Fibroblast of lung (primary cell): Measurements from ENCODE around the gene CTDP1. TPM values are rescaled to one million over a fixed set of nuclear protein-coding genes. Genes with fewer than 3 reads are reported as not detected.

Source experiments
- DNase-seq, 2 donors: peaks; one replicate each; pipeline versions ENCODE4 v3.0.0 to v3.0.0-alpha.2; 2010; ENCODE audit warnings: low read depth in 2 of 2
- H2AFZ ChIP-seq: 2 replicates; pipeline ENCODE4 v1.5.1; 2012; ENCODE audit warnings: low read length, control low read depth, inconsistent platforms
- H3K27ac ChIP-seq: 2 replicates; pipeline ENCODE4 v1.5.1; 2011; ENCODE audit warnings: low read length, control low read depth; ENCODE audit not compliant: insufficient read depth
- H3K27me3 ChIP-seq: 2 replicates; pipeline ENCODE4 v1.5.1; 2011; ENCODE audit warnings: mild to moderate bottlenecking, low read length; ENCODE audit not compliant: control insufficient read depth, insufficient read depth
- H3K36me3 ChIP-seq: 2 replicates; pipeline ENCODE4 v1.5.1; 2011; ENCODE audit warnings: low read length; ENCODE audit not compliant: control insufficient read depth, insufficient read depth
- H3K4me1 ChIP-seq: 2 replicates; pipeline ENCODE4 v1.5.1; 2011; ENCODE audit warnings: low read length; ENCODE audit not compliant: control insufficient read depth, insufficient read depth; ENCODE audit errors: extremely low read depth
- H3K4me2 ChIP-seq: 2 replicates; pipeline ENCODE4 v1.5.1; 2011; ENCODE audit warnings: low read length, control low read depth; ENCODE audit not compliant: insufficient read depth; ENCODE audit errors: extremely low read depth
- H3K4me3 ChIP-seq, 4 experiments: fragments of 200-600 bp in 1 of 4; sonication (generic) in 1 of 4; replicated peaks in 1 of 4; 2 replicates each; pipeline ENCODE4 v1.5.1; 2011 to 2016; ENCODE audit warnings: low read length in 4 of 4, low read depth in 3 of 4, mild to moderate bottlenecking in 3 of 4, control low read depth in 2 of 4, inconsistent platforms in 1 of 4, mixed read lengths in 1 of 4; ENCODE audit not compliant: insufficient read depth in 1 of 4; ENCODE audit errors: control extremely low read depth in 1 of 4
- H3K79me2 ChIP-seq: 2 replicates; pipeline ENCODE4 v1.5.1; 2012; ENCODE audit warnings: mild to moderate bottlenecking, low read length, inconsistent platforms; ENCODE audit not compliant: control insufficient read depth, insufficient read depth
- H3K9ac ChIP-seq: 2 replicates; pipeline ENCODE4 v1.5.1; 2011; ENCODE audit warnings: mild to moderate bottlenecking, low read length, control low read depth; ENCODE audit not compliant: insufficient read depth
- H3K9me3 ChIP-seq: 2 replicates; pipeline ENCODE4 v1.5.1; 2012; ENCODE audit warnings: low read depth, low read length; ENCODE audit not compliant: control insufficient read depth, insufficient read depth
- H4K20me1 ChIP-seq: 2 replicates; pipeline ENCODE4 v1.5.1; 2011; ENCODE audit warnings: low read length; ENCODE audit not compliant: control insufficient read depth, insufficient read depth; ENCODE audit errors: extremely low read depth
- EZH2 ChIP-seq: IDR thresholded peaks from 2 replicates; pipeline ENCODE4 v1.5.1; 2012; ENCODE audit warnings: low read length, control low read depth, mild to moderate bottlenecking; ENCODE audit errors: missing control alignments
- polyA plus RNA-seq, 2 donors: library from polyadenylated mRNA; depleted of rRNA in 1 of 2; stranded (reverse) in 1 of 2; unstranded in 1 of 2; fragments of >200 nt; gene quantifications; 2 replicates each; pipeline ENCODE4 v1.2.1, GENCODE V29; 2011 to 2012; ENCODE audit warnings: missing spikeins in 1 of 2
- total RNA-seq: library from RNA; depleted of rRNA; stranded (reverse); fragments of >200 nt; gene quantifications from 2 replicates; pipeline ENCODE4 v1.2.1, GENCODE V29; 2014
- TF ChIP-seq, protein P1 (sequence below), 2 donors: IDR thresholded peaks in 1 of 2; conservative IDR thresholded peaks in 1 of 2; 1 replicate in 1 of 2; 2 replicates in 1 of 2; pipeline ENCODE4 v1.5.1; 2011 to 2012; ENCODE audit warnings: low read length in 2 of 2, control low read depth in 1 of 2, inconsistent platforms in 1 of 2, low read depth in 1 of 2, mild to moderate bottlenecking in 1 of 2

The CTDP1 gene
- total and polyA plus RNA-seq, 2 donors (not counting 1 experiment from before 2014, with no cell fraction given), result 6.4 to 24.8 TPM

DNA sequence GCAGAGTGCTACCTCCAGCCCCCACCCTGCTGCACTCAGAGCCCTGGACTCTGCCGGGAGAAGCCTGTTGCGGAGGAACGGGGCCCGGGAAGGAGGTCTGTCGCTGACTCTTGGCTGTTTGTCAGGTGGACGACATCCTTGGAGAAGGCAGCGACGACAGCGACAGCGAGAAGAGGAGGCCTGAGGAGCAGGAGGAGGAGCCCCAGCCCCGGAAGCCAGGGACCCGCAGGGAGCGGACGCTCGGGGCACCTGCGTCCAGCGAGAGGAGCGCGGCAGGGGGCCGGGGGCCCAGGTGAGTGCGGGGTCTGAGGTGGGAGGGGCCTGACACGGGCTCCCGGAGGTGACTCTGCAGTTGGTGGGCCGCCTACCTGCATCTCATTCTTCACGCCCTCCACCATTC, 56.6 kb downstream of the CTDP1 start:
- H3K4me2 ChIP-seq, result no peak overlapping the region
- H3K9me3 ChIP-seq, result peaks cover 14% of the 10 kb centered on the region
- no peak overlapping the region for H3K9ac ChIP-seq
- no peak for DNase-seq
- H3K4me3 ChIP-seq, result no peak overlapping the region
- H3K27me3 ChIP-seq, result no peaks in the 10 kb centered on the region
- no peak overlapping the region for H2AFZ ChIP-seq
- H3K4me1 ChIP-seq, result no peaks in the 10 kb centered on the region
- H3K79me2 ChIP-seq, result no peaks in the 10 kb centered on the region
- TF ChIP-seq, protein P1, sequence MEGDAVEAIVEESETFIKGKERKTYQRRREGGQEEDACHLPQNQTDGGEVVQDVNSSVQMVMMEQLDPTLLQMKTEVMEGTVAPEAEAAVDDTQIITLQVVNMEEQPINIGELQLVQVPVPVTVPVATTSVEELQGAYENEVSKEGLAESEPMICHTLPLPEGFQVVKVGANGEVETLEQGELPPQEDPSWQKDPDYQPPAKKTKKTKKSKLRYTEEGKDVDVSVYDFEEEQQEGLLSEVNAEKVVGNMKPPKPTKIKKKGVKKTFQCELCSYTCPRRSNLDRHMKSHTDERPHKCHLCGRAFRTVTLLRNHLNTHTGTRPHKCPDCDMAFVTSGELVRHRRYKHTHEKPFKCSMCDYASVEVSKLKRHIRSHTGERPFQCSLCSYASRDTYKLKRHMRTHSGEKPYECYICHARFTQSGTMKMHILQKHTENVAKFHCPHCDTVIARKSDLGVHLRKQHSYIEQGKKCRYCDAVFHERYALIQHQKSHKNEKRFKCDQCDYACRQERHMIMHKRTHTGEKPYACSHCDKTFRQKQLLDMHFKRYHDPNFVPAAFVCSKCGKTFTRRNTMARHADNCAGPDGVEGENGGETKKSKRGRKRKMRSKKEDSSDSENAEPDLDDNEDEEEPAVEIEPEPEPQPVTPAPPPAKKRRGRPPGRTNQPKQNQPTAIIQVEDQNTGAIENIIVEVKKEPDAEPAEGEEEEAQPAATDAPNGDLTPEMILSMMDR (conservative IDR thresholded peaks at IDR 0.05 in 1 of 2, IDR thresholded peaks at IDR 0.05 in 1 of 2; ENCODE audit: low read depth in 1 of 2, low read length in 2 of 2), result no peak
- no peak for TF ChIP-seq EZH2
- peaks cover 25% of the 10 kb centered on the region for H3K36me3 ChIP-seq
- H3K27ac ChIP-seq, result no peak overlapping the region
- H4K20me1 ChIP-seq, result no peaks in the 10 kb centered on the region

DNA sequence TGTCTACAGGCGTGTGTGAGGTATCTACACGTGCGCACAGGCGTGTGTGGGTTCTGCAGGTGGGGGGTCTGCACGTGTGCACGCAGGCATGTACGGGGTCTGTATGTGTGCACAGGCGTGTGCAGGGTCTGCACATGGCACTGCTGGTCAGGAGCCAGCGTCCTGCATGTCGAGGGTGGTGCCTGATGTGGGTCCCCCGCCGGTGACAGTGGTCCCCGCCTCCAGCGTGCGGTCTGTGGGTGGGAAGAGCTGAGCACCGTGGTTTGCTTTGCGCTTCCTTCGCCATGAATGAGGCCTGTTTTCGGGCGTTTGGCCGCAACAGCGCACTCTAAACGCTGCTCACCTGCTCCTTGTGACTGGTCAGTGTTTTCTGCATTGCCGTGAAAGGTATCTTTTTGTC, 57.2 kb downstream of the CTDP1 start:
- H3K36me3 ChIP-seq, result peaks cover 23% of the 10 kb centered on the region
- H4K20me1 ChIP-seq, result no peaks in the 10 kb centered on the region
- DNase-seq, result no peak
- no peak overlapping the region for H3K9ac ChIP-seq
- peaks cover 11% of the 10 kb centered on the region for H3K9me3 ChIP-seq
- TF ChIP-seq, protein P1 (conservative IDR thresholded peaks at IDR 0.05 in 1 of 2, IDR thresholded peaks at IDR 0.05 in 1 of 2; ENCODE audit: low read depth in 1 of 2, low read length in 2 of 2), result no peak
- no peak for TF ChIP-seq EZH2
- H3K4me3 ChIP-seq, result no peak overlapping the region
- no peak overlapping the region for H2AFZ ChIP-seq
- H3K27ac ChIP-seq, result no peak overlapping the region
- H3K4me2 ChIP-seq, result no peak overlapping the region
- H3K27me3 ChIP-seq, result no peaks in the 10 kb centered on the region
- no peaks in the 10 kb centered on the region for H3K79me2 ChIP-seq
- no peaks in the 10 kb centered on the region for H3K4me1 ChIP-seq

DNA sequence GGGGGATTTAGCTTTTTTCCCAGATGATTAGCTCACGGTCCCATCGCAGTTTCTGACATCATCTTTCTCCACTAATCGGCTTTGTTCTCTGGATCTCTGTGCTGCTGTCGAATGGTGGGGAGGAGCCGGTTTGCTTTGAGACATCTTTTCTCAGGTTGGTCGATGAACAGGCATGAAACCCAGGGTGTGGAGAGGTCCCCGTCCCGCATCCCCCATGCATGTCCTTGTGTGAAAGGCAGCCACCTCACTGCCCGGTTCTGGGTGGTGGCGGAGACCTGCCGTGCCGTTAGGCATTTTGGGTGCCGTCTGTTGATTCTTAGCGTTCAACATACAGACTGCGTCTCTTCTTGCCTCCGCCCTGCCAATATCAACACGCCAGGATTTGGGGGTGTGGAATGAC, 57.8 kb downstream of the CTDP1 start:
- H2AFZ ChIP-seq, result no peak overlapping the region
- TF ChIP-seq EZH2, result no peak
- TF ChIP-seq, protein P1 (conservative IDR thresholded peaks at IDR 0.05 in 1 of 2, IDR thresholded peaks at IDR 0.05 in 1 of 2; ENCODE audit: low read depth in 1 of 2, low read length in 2 of 2), result no peak

More for the DNA sequence above, 57.8 kb downstream of the CTDP1 start:
- no peaks in the 10 kb centered on the region for H3K4me1 ChIP-seq
- H3K27me3 ChIP-seq, result no peaks in the 10 kb centered on the region
- no peak for DNase-seq
- peaks cover 20% of the 10 kb centered on the region for H3K36me3 ChIP-seq
- H3K4me3 ChIP-seq, result no peak overlapping the region
- peaks cover 7% of the 10 kb centered on the region for H3K9me3 ChIP-seq
- no peak overlapping the region for H3K9ac ChIP-seq
- H3K27ac ChIP-seq, result no peak overlapping the region
- no peaks in the 10 kb centered on the region for H3K79me2 ChIP-seq
- H4K20me1 ChIP-seq, result no peaks in the 10 kb centered on the region
- H3K4me2 ChIP-seq, result no peak overlapping the region
